Activated CD4-positive, alpha-beta T cell treated with anti-CD3 and anti-CD28 coated beads for 36 hours (primary cell): ENCODE measurements around the gene MAP9. TPM values are rescaled to one million over a fixed set of nuclear protein-coding genes. Genes with fewer than 3 reads are reported as not detected.
"Not testable (repeated sequence)": the region's sequence is repeated elsewhere in the genome, so short reads cannot be mapped to it uniquely, and the experiment has no call there.

Experiments used
- ATAC-seq: fragments of 200-7000 bp; cut with Tn5 transposase; one replicate; pipeline ENCODE4 v1.10.0; 2021; ENCODE audit warnings: mild to moderate bottlenecking, moderate library complexity
- CTCF ChIA-PET: fragments of 350-600 bp; sonication (Branson Sonifier 250); formaldehyde crosslinking; loops from one replicate; lab custom pipeline; 2021; ENCODE audit warnings: antibody characterized with exemption; lab: Charles Lee
- POLR2A ChIA-PET: fragments of 350-600 bp; sonication (Branson Sonifier 250); formaldehyde crosslinking; loops from one replicate; lab custom pipeline; 2021; ENCODE audit warnings: antibody characterized with exemption, inconsistent platforms; lab: Charles Lee
- DNase-seq: peaks from one replicate; pipeline ENCODE4 v3.0.0-alpha.2; 2020
- H3K27ac Mint-ChIP-seq: one replicate; pipeline ENCODE4 v1.8.0; 2021; ENCODE audit warnings: mixed read lengths
- H3K27me3 Mint-ChIP-seq: one replicate; pipeline ENCODE4 v1.8.0; 2021; ENCODE audit warnings: mixed read lengths
- H3K36me3 Mint-ChIP-seq: one replicate; pipeline ENCODE4 v1.8.0; 2021; ENCODE audit warnings: low read depth, mixed read lengths
- H3K4me1 Mint-ChIP-seq: one replicate; pipeline ENCODE4 v1.8.0; 2021; ENCODE audit warnings: mixed read lengths
- H3K4me3 Mint-ChIP-seq: one replicate; pipeline ENCODE4 v1.8.0; 2021; ENCODE audit warnings: mild to moderate bottlenecking, moderate library complexity, mixed read lengths
- H3K9me3 Mint-ChIP-seq: one replicate; pipeline ENCODE4 v1.8.0; 2021; ENCODE audit warnings: low read depth, mixed read lengths
- intact Hi-C, 2 experiments: fragments of 100-400 bp; cut with DNase I in 1 of 2; cut with micrococcal nuclease in 1 of 2; formaldehyde crosslinking; loops; one replicate each; pipeline versions ENCODE4 v1.14.2 to v1.15.1; 2022 to 2024; cut with DNase I, micrococcal nuclease
- total RNA-seq, 2 experiments: library from RNA; stranded (reverse); gene quantifications; one replicate each; pipeline ENCODE4 v1.2.3, GENCODE V29; 2021

MAP9 gene
- total RNA-seq = 1 to 10 TPM; 8.0 to 8.1 TPM

- no peaks in the 10 kb centered on the region for H3K27me3 Mint-ChIP-seq
- peaks cover 16% of the 10 kb centered on the region for H3K4me1 Mint-ChIP-seq
- peak; percentile 94 for DNase-seq
- peak within 1 kb of the TSS; percentile 79 for H3K27ac Mint-ChIP-seq
- no peaks in the 10 kb centered on the region for H3K9me3 Mint-ChIP-seq
- POLR2A ChIA-PET = no interaction called here
- CTCF ChIA-PET = interaction anchor here (1.0 to 1.3 kb wide), 2 partner anchors 14 to 824 kb away, joined by 3 read pairs; no protein-coding TSS in a partner anchor
- H3K4me3 Mint-ChIP-seq = peak within 1 kb of the TSS; percentile 83
- H3K36me3 Mint-ChIP-seq = no peaks in the 10 kb centered on the region
- peak; percentile 96 for ATAC-seq
- intact Hi-C loops = loop anchor here (1.0 to 10.0 kb wide), 6 partner anchors 382 to 1582 kb away; partner anchors contain the start of genes PLRG1 (in 2 of the 2), CTSO (in 1 of the 2) and GUCY1B1 (in 1 of the 2)
Measured at GRCh38 chr4:155376387-155377268, at the start of gene MAP9. MAP9 (minus strand) TSS chr4:155376965; CDS start chr4:155375850, 1,115 bp downstream.

GRCh38 chr4:155424778-155425177 lies 48.0 kb upstream of the MAP9 start:
- ATAC-seq, intact Hi-C loops, H3K4me3 Mint-ChIP-seq, DNase-seq, H3K4me1 Mint-ChIP-seq, CTCF ChIA-PET, H3K36me3 Mint-ChIP-seq, H3K9me3 Mint-ChIP-seq, POLR2A ChIA-PET, H3K27ac Mint-ChIP-seq: not testable (repeated sequence)
- peaks cover 11% of the 10 kb centered on the region for H3K27me3 Mint-ChIP-seq

- peaks cover 4% of the 10 kb centered on the region for H3K27me3 Mint-ChIP-seq
- H3K4me1 Mint-ChIP-seq = no peaks in the 10 kb centered on the region
- H3K27ac Mint-ChIP-seq = no peak overlapping the region
- H3K36me3 Mint-ChIP-seq = no peaks in the 10 kb centered on the region
- no peak for ATAC-seq
- POLR2A ChIA-PET = no interaction called here
- no peak for DNase-seq
- CTCF ChIA-PET = no interaction called here
- intact Hi-C loops = no loop called here
- H3K9me3 Mint-ChIP-seq = peaks cover 1% of the 10 kb centered on the region
- no peak overlapping the region for H3K4me3 Mint-ChIP-seq
Measured at GRCh38 chr4:155423671-155424070, 46.9 kb upstream of the MAP9 start.

- peaks cover 4% of the 10 kb centered on the region for H3K27me3 Mint-ChIP-seq
- H3K9me3 Mint-ChIP-seq = no peaks in the 10 kb centered on the region
- no peaks in the 10 kb centered on the region for H3K36me3 Mint-ChIP-seq
- no peak for DNase-seq
- no peak overlapping the region for H3K4me3 Mint-ChIP-seq
- H3K27ac Mint-ChIP-seq = no peak overlapping the region
- POLR2A ChIA-PET = no interaction called here
- H3K4me1 Mint-ChIP-seq = no peaks in the 10 kb centered on the region
- CTCF ChIA-PET = no interaction called here
- ATAC-seq = no peak
- intact Hi-C loops = no loop called here
Measured at GRCh38 chr4:155419266-155419665, 42.5 kb upstream of the MAP9 start.

- Mint-ChIP-seq H3K4me1 (no peaks in the 10 kb centered on the region), H3K36me3 (no peaks in the 10 kb centered on the region), H3K27ac (no peak overlapping the region), H3K4me3 (no peak overlapping the region), H3K9me3 (no peaks in the 10 kb centered on the region), H3K27me3 (peaks cover 7% of the 10 kb centered on the region)
- CTCF ChIA-PET = no interaction called here
- ATAC-seq = no peak
- POLR2A ChIA-PET = no interaction called here
- no peak for DNase-seq
- intact Hi-C loops = no loop called here
Measured at GRCh38 chr4:155415662-155416061, 38.9 kb upstream of the MAP9 start.

GRCh38 chr4:155413451-155413850 lies 36.7 kb upstream of the MAP9 start:
- no peak for ATAC-seq
- Mint-ChIP-seq H3K9me3 (no peaks in the 10 kb centered on the region), H3K27ac (no peak overlapping the region), H3K36me3 (no peaks in the 10 kb centered on the region), H3K4me3 (no peak overlapping the region), H3K27me3 (peaks cover 9% of the 10 kb centered on the region), H3K4me1 (no peaks in the 10 kb centered on the region)
- intact Hi-C loops = no loop called here
- DNase-seq = no peak
- CTCF ChIA-PET = no interaction called here
- POLR2A ChIA-PET = no interaction called here

GRCh38 chr4:155411546-155411945 lies 34.8 kb upstream of the MAP9 start:
- H3K36me3 Mint-ChIP-seq = no peaks in the 10 kb centered on the region
- no peaks in the 10 kb centered on the region for H3K9me3 Mint-ChIP-seq
- POLR2A ChIA-PET = no interaction called here
- H3K27ac Mint-ChIP-seq = no peak overlapping the region
- peaks cover 12% of the 10 kb centered on the region for H3K27me3 Mint-ChIP-seq
- CTCF ChIA-PET = no interaction called here
- DNase-seq = no peak
- intact Hi-C loops = no loop called here
- no peak overlapping the region for H3K4me3 Mint-ChIP-seq
- H3K4me1 Mint-ChIP-seq = no peaks in the 10 kb centered on the region
- ATAC-seq = no peak

- Mint-ChIP-seq H3K27ac (no peak overlapping the region), H3K4me3 (no peak overlapping the region), H3K36me3 (no peaks in the 10 kb centered on the region), H3K9me3 (no peaks in the 10 kb centered on the region), H3K27me3 (peaks cover 15% of the 10 kb centered on the region), H3K4me1 (no peaks in the 10 kb centered on the region)
- ATAC-seq = no peak
- no peak for DNase-seq
- ChIA-PET CTCF (no interaction called here), POLR2A (no interaction called here)
- intact Hi-C loops = no loop called here
Measured at GRCh38 chr4:155408796-155409195, 32.0 kb upstream of the MAP9 start.

GRCh38 chr4:155407480-155407879 lies 30.7 kb upstream of the MAP9 start:
- intact Hi-C loops = no loop called here
- Mint-ChIP-seq H3K36me3 (no peaks in the 10 kb centered on the region), H3K27ac (no peak overlapping the region), H3K4me3 (no peak overlapping the region), H3K9me3 (no peaks in the 10 kb centered on the region), H3K27me3 (peaks cover 14% of the 10 kb centered on the region), H3K4me1 (no peaks in the 10 kb centered on the region)
- POLR2A ChIA-PET = no interaction called here
- ATAC-seq = no peak
- no peak for DNase-seq
- CTCF ChIA-PET = no interaction called here

GRCh38 chr4:155405059-155405458 lies 28.3 kb upstream of the MAP9 start:
- no peak overlapping the region for H3K4me3 Mint-ChIP-seq
- ATAC-seq (no peak), DNase-seq (no peak)
- CTCF ChIA-PET = no interaction called here
- no peaks in the 10 kb centered on the region for H3K4me1 Mint-ChIP-seq
- H3K9me3 Mint-ChIP-seq = no peaks in the 10 kb centered on the region
- H3K36me3 Mint-ChIP-seq = no peaks in the 10 kb centered on the region
- no peak overlapping the region for H3K27ac Mint-ChIP-seq
- intact Hi-C loops = no loop called here
- POLR2A ChIA-PET = no interaction called here
- peaks cover 10% of the 10 kb centered on the region for H3K27me3 Mint-ChIP-seq

- no peaks in the 10 kb centered on the region for H3K9me3 Mint-ChIP-seq
- no peak overlapping the region for H3K4me3 Mint-ChIP-seq
- ChIA-PET CTCF (interaction anchor here (0.6 kb wide), 1 partner anchor 367 kb away, joined by 3 read pairs; no protein-coding TSS in a partner anchor), POLR2A (no interaction called here)
- ATAC-seq = no peak
- no peak overlapping the region for H3K27ac Mint-ChIP-seq
- no peaks in the 10 kb centered on the region for H3K4me1 Mint-ChIP-seq
- H3K27me3 Mint-ChIP-seq = peaks cover 10% of the 10 kb centered on the region
- DNase-seq = no peak
- H3K36me3 Mint-ChIP-seq = no peaks in the 10 kb centered on the region
- intact Hi-C loops = loop anchor here in 1 of 2 experiments (5.0 kb wide), 1 partner anchor 383 kb away; no protein-coding TSS in a partner anchor
Measured at GRCh38 chr4:155403886-155404285, 27.1 kb upstream of the MAP9 start.

GRCh38 chr4:155402941-155403340 lies 26.2 kb upstream of the MAP9 start:
- no peak overlapping the region for H3K4me3 Mint-ChIP-seq
- peaks cover 12% of the 10 kb centered on the region for H3K27me3 Mint-ChIP-seq
- no peak overlapping the region for H3K27ac Mint-ChIP-seq
- POLR2A ChIA-PET = no interaction called here
- intact Hi-C loops = loop anchor here in 1 of 2 experiments (5.0 kb wide), 1 partner anchor 384 kb away; no protein-coding TSS in a partner anchor
- DNase-seq (no peak), ATAC-seq (no peak)
- CTCF ChIA-PET = interaction anchor here (0.7 to 0.8 kb wide), 2 partner anchors 296 to 385 kb away, joined by 3 read pairs; no protein-coding TSS in a partner anchor
- H3K4me1 Mint-ChIP-seq = no peaks in the 10 kb centered on the region
- no peaks in the 10 kb centered on the region for H3K36me3 Mint-ChIP-seq
- H3K9me3 Mint-ChIP-seq = no peaks in the 10 kb centered on the region
